CD4-positive, alpha-beta T cell (primary cell): ENCODE results near the gene SPATA2L. TPM values are rescaled to one million over a fixed set of nuclear protein-coding genes. Genes with fewer than 3 reads are reported as not detected.
"Not testable (repeated sequence)": the region's sequence is repeated elsewhere in the genome, so short reads cannot be mapped to it uniquely, and the experiment has no call there.

Source experiments
- ATAC-seq: fragments of 200-7000 bp; cut with Tn5 transposase; one replicate; pipeline ENCODE4 v1.10.0; 2022; ENCODE audit warnings: mild to moderate bottlenecking; ENCODE audit not compliant: poor library complexity
- CTCF ChIA-PET: fragments of 350-600 bp; sonication (Branson Sonifier 250); formaldehyde crosslinking; loops from one replicate; lab custom pipeline; 2021; ENCODE audit warnings: antibody characterized with exemption, inconsistent platforms; lab: Charles Lee
- POLR2A ChIA-PET: fragments of 350-600 bp; sonication (Branson Sonifier 250); formaldehyde crosslinking; loops from one replicate; lab custom pipeline; 2021; ENCODE audit warnings: antibody characterized with exemption, inconsistent platforms; lab: Charles Lee
- DNase-seq, 14 experiments: peaks; one replicate each; pipeline ENCODE4 v3.0.0-alpha.2; 2013 to 2020; ENCODE audit warnings: mixed read lengths in 2 of 14
- H3K27ac ChIP-seq, 2 donors: one replicate each; pipeline versions ENCODE4 v1.5.1 to v1.7.0; 2013; ENCODE audit warnings: low read length in 2 of 2, low read depth in 1 of 2, mild to moderate bottlenecking in 1 of 2
- H3K27me3 ChIP-seq, 2 experiments: 1 replicate in 1 of 2; 2 replicates in 1 of 2; pipeline versions ENCODE4 v1.6.1 to v1.7.0; 2013; ENCODE audit warnings: low read length in 2 of 2, control low read depth in 1 of 2, mild to moderate bottlenecking in 1 of 2, moderate library complexity in 1 of 2; ENCODE audit not compliant: insufficient read depth in 2 of 2, control insufficient read depth in 1 of 2
- H3K36me3 ChIP-seq: one replicate; pipeline ENCODE4 v1.6.1; 2013; ENCODE audit warnings: low read length, control low read depth; ENCODE audit not compliant: insufficient read depth
- H3K4me1 ChIP-seq: one replicate; pipeline ENCODE4 v1.6.1; 2013; ENCODE audit warnings: low read length, control low read depth; ENCODE audit not compliant: insufficient read depth
- H3K4me3 ChIP-seq: one replicate; pipeline ENCODE4 v1.5.1; 2013; ENCODE audit warnings: mild to moderate bottlenecking, low read length, moderate library complexity
- H3K9me3 ChIP-seq, 2 experiments: 1 replicate in 1 of 2; 2 replicates in 1 of 2; pipeline versions ENCODE4 v1.6.1 to v1.7.0; 2013; ENCODE audit warnings: low read length in 2 of 2, mild to moderate bottlenecking in 2 of 2, control low read depth in 1 of 2, moderate library complexity in 1 of 2; ENCODE audit not compliant: control insufficient read depth in 1 of 2, insufficient read depth in 1 of 2
- H3K27ac Mint-ChIP-seq: one replicate; pipeline ENCODE4 v1.8.0; 2020; ENCODE audit warnings: mixed read lengths
- H3K27me3 Mint-ChIP-seq: one replicate; pipeline ENCODE4 v1.8.0; 2021; ENCODE audit warnings: mixed read lengths
- H3K36me3 Mint-ChIP-seq: one replicate; pipeline ENCODE4 v1.8.0; 2021; ENCODE audit warnings: low read depth, mixed read lengths
- H3K4me1 Mint-ChIP-seq: one replicate; pipeline ENCODE4 v1.8.0; 2021; ENCODE audit warnings: low read depth, mixed read lengths
- H3K4me3 Mint-ChIP-seq: one replicate; pipeline ENCODE4 v1.8.0; 2020; ENCODE audit warnings: mild to moderate bottlenecking, mixed read lengths
- H3K9me3 Mint-ChIP-seq: one replicate; pipeline ENCODE4 v1.8.0; 2020; ENCODE audit warnings: mixed read lengths
- CTCF ChIP-seq: fragments of 200-600 bp; IDR thresholded peaks from one replicate; pipeline ENCODE4 v1.8.0; 2022; ENCODE audit warnings: antibody characterized with exemption, mild to moderate bottlenecking
- intact Hi-C, 2 experiments: fragments of 100-400 bp; cut with DNase I in 1 of 2; cut with micrococcal nuclease in 1 of 2; formaldehyde crosslinking; loops; one replicate each; pipeline versions ENCODE4 v1.15.1 to v1.9.0; 2023 to 2025; cut with DNase I, micrococcal nuclease
- total RNA-seq, 174 experiments: library from RNA in 2 of 174; stranded (reverse) in 2 of 174; gene quantifications; one replicate each; pipeline ENCODE4 v1.2.3 and lab custom pipeline; 2021 to 2026

The SPATA2L gene
- total RNA-seq, 2 experiments from 2014 or later, result 26.1 to 28.3 TPM

- Mint-ChIP-seq H3K4me1 (peaks cover 9% of the 10 kb centered on the region), H3K4me3 (no peak overlapping the region), H3K27ac (no peak overlapping the region), H3K36me3 (peaks cover 49% of the 10 kb centered on the region), H3K27me3 (no peaks in the 10 kb centered on the region), H3K9me3 (no peaks in the 10 kb centered on the region)
- DNase-seq (peak in 1 of 14 experiments; percentile 24), ATAC-seq (no peak)
- Histone ChIP-seq H3K36me3 (peaks cover 33% of the 10 kb centered on the region), H3K27me3 (no peaks in the 10 kb centered on the region), H3K4me3 (no peak overlapping the region), H3K27ac (no peak overlapping the region), H3K9me3 (no peaks in the 10 kb centered on the region), H3K4me1 (peaks cover 21% of the 10 kb centered on the region)
- POLR2A ChIA-PET, result no interaction called here
- intact Hi-C loops, result no loop called here
- no peak for TF ChIP-seq CTCF
- CTCF ChIA-PET, result no interaction called here
Observed at GRCh38 chr16:89691231-89691985, 10.1 kb downstream of the SPATA2L start.

GRCh38 chr16:89690392-89690901 lies 11.1 kb downstream of the SPATA2L start:
- H3K4me1 Mint-ChIP-seq, result peaks cover 9% of the 10 kb centered on the region
- Histone ChIP-seq H3K4me1 (peaks cover 20% of the 10 kb centered on the region), H3K4me3 (no peak overlapping the region), H3K9me3 (no peaks in the 10 kb centered on the region), H3K27me3 (no peaks in the 10 kb centered on the region), H3K27ac (no peak overlapping the region), H3K36me3 (peaks cover 33% of the 10 kb centered on the region)
- ATAC-seq (no peak), DNase-seq (peak in 1 of 14 experiments; percentile 16)
- ChIA-PET CTCF (interaction anchor here (1.7 kb wide), 1 partner anchor 10 kb away, joined by 5 read pairs; no protein-coding TSS in a partner anchor), POLR2A (no interaction called here)
- no peaks in the 10 kb centered on the region for H3K27me3 Mint-ChIP-seq
- H3K9me3 Mint-ChIP-seq, result no peaks in the 10 kb centered on the region
- no peak overlapping the region for H3K4me3 Mint-ChIP-seq
- intact Hi-C loops, result no loop called here
- no peak for TF ChIP-seq CTCF
- no peak overlapping the region for H3K27ac Mint-ChIP-seq
- H3K36me3 Mint-ChIP-seq, result peaks cover 45% of the 10 kb centered on the region

DNA sequence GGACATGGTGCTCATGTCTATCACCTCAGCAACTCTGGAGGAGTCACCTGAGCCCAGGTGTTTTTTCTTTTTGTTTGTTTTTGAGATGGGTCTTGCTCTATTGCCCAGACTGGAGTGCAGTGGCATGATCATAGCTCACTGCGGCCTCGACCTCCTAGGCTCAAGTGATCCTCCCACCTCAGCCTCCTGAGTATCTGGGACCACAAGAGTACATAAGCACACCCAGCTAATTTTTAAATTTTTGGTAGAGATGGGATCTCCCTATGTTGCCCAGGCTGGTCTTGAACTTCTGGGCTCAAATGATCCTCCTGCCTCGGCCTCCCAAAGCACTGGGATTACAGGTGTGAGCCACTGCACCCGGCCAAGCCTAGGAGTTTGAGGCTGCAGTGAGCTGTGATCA lies 11.9 kb downstream of the SPATA2L start:
- H3K4me1 ChIP-seq, result peaks cover 20% of the 10 kb centered on the region
- H3K36me3 Mint-ChIP-seq, result peaks cover 38% of the 10 kb centered on the region
- DNase-seq, H3K9me3 Mint-ChIP-seq, H3K27me3 ChIP-seq, H3K9me3 ChIP-seq, H3K4me3 ChIP-seq, POLR2A ChIA-PET, H3K27me3 Mint-ChIP-seq, H3K4me3 Mint-ChIP-seq, H3K27ac ChIP-seq, H3K4me1 Mint-ChIP-seq, H3K27ac Mint-ChIP-seq, intact Hi-C loops, ATAC-seq: not testable (repeated sequence)
- CTCF ChIA-PET, result interaction anchor here (1.7 kb wide), 1 partner anchor 10 kb away, joined by 5 read pairs; no protein-coding TSS in a partner anchor
- H3K36me3 ChIP-seq, result peaks cover 33% of the 10 kb centered on the region
